HL-60 (cell line): ENCODE measurements around the gene SLC4A4.

Experiments
- DNase-seq, 2 experiments: peaks; one replicate each; pipeline ENCODE4 v3.0.0-alpha.2; 2010 to 2020; ENCODE audit warnings: low read depth in 1 of 2, low spot score in 1 of 2
- H3K27ac ChIP-seq: fragments of 250-450 bp; sonication (Bioruptor Pico); replicated peaks from 2 replicates; pipeline ENCODE4 v1.5.1; 2020; ENCODE audit warnings: mild to moderate bottlenecking, moderate library complexity
- H3K27me3 ChIP-seq: fragments of 250-450 bp; sonication (Bioruptor Pico); 2 replicates; pipeline ENCODE4 v1.5.1; 2021; ENCODE audit warnings: mild to moderate bottlenecking, moderate library complexity; ENCODE audit not compliant: insufficient read depth, poor library complexity, severe bottlenecking
- H3K4me3 ChIP-seq: replicated peaks from 2 replicates; pipeline ENCODE4 v1.5.1; 2011; ENCODE audit warnings: mild to moderate bottlenecking, control low read depth, low read length; ENCODE audit not compliant: insufficient read depth
- CTCF ChIP-seq: IDR thresholded peaks from one replicate; pipeline ENCODE4 v1.5.1; 2011; ENCODE audit warnings: low read length, control low read depth, inconsistent platforms; ENCODE audit not compliant: insufficient read depth
- GABPA ChIP-seq: IDR thresholded peaks from 2 replicates; pipeline ENCODE4 v1.6.1; 2012; ENCODE audit warnings: low read depth
- POLR2AphosphoS5 ChIP-seq: IDR thresholded peaks from 2 replicates; pipeline ENCODE4 v1.6.1; 2012; ENCODE audit warnings: low read depth
- SPI1 ChIP-seq: IDR thresholded peaks from 2 replicates; pipeline ENCODE4 v1.6.1; 2012; ENCODE audit warnings: low read depth, mild to moderate bottlenecking, borderline replicate concordance
- TF ChIP-seq, protein P1 (sequence below): IDR thresholded peaks from 2 replicates; pipeline ENCODE4 v1.6.1; 2012; ENCODE audit warnings: low read depth; ENCODE audit not compliant: insufficient replicate concordance

Gene SLC4A4

DNA sequence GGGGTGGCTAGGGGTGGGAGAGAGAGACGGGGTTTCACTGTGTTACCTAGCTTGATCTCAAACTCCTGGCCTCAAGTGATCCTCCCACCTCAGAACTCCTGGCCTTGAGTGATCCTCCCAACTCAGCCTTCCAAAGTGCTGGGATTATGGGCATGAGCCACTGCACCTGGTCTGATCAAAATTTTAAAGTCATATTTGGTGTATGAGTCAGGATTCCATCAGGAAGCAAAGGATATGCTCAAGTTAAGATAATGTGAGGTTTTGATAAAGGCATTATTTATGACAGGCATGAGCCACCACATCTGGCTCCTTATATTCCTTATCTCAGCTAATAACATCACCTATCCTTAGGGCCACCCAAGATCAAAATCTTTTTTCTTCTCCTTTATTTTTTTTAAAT lies 182.0 kb downstream of the SLC4A4 start:
- TF ChIP-seq SPI1 (no peak), GABPA (no peak), CTCF (no peak), POLR2AphosphoS5 (no peak)
- TF ChIP-seq, protein P1, sequence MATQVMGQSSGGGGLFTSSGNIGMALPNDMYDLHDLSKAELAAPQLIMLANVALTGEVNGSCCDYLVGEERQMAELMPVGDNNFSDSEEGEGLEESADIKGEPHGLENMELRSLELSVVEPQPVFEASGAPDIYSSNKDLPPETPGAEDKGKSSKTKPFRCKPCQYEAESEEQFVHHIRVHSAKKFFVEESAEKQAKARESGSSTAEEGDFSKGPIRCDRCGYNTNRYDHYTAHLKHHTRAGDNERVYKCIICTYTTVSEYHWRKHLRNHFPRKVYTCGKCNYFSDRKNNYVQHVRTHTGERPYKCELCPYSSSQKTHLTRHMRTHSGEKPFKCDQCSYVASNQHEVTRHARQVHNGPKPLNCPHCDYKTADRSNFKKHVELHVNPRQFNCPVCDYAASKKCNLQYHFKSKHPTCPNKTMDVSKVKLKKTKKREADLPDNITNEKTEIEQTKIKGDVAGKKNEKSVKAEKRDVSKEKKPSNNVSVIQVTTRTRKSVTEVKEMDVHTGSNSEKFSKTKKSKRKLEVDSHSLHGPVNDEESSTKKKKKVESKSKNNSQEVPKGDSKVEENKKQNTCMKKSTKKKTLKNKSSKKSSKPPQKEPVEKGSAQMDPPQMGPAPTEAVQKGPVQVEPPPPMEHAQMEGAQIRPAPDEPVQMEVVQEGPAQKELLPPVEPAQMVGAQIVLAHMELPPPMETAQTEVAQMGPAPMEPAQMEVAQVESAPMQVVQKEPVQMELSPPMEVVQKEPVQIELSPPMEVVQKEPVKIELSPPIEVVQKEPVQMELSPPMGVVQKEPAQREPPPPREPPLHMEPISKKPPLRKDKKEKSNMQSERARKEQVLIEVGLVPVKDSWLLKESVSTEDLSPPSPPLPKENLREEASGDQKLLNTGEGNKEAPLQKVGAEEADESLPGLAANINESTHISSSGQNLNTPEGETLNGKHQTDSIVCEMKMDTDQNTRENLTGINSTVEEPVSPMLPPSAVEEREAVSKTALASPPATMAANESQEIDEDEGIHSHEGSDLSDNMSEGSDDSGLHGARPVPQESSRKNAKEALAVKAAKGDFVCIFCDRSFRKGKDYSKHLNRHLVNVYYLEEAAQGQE: no peak
- no peak for DNase-seq
- H3K27ac ChIP-seq: no peak overlapping the region
- H3K27me3 ChIP-seq: peaks cover under 1% of the 10 kb centered on the region
- H3K4me3 ChIP-seq: no peak overlapping the region

GRCh38 chr4:71524756-71525155 lies 185.9 kb downstream of the SLC4A4 start:
- no peak for TF ChIP-seq SPI1
- DNase-seq: no peak
- Histone ChIP-seq H3K4me3 (no peak overlapping the region), H3K27ac (no peak overlapping the region), H3K27me3 (peaks cover 2% of the 10 kb centered on the region)

DNA sequence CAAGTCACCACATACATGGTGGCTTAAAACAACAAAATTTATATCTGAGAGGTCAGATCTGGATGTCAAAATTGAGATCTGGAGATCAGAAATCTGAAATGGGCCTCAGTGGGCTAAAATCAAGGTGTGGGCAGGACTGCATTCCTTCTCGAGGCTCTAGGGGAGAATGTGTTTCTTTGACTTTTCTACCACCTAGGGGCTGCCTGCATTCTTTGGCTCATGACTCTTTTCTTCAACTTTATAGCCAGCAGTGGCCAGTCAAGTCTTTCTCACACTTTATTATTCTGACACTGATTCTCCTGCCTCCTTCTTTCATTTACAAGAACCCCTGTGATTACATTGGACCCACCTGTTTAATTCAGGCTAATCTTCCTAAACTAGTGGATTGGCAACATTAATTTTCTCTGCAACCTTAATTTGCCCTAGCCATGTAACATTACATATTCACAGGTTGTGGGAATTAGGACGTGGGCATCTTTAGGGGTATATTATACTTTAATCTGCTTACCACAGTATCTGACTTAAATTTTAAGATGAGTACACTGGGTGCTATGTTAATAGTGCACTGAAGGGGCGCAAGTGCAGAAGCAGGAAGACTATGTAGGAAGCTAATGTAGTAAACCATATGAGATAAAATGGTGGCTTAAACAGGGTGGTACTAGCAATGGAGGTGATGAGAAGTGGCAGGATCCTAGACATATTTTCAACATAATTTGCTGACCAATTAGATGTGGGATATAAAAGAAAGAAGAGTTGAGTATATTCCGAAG lies 188.0 kb downstream of the SLC4A4 start:
- Histone ChIP-seq H3K4me3 (no peak overlapping the region), H3K27ac (no peak overlapping the region), H3K27me3 (peaks cover 2% of the 10 kb centered on the region)
- no peak for DNase-seq
- no peak for TF ChIP-seq SPI1
- TF ChIP-seq POLR2AphosphoS5: no peak
- TF ChIP-seq CTCF: no peak

- Histone ChIP-seq H3K4me3 (no peak overlapping the region), H3K27me3 (no peaks in the 10 kb centered on the region), H3K27ac (no peak overlapping the region)
- TF ChIP-seq CTCF (no peak), SPI1 (no peak), GABPA (no peak), POLR2AphosphoS5 (no peak)
- TF ChIP-seq, protein P1: no peak
- no peak for DNase-seq
Observed at GRCh38 chr4:71532407-71532806, 193.6 kb downstream of the SLC4A4 start.
